GM12875 (cell line): ENCODE measurements around the gene CFAP54.

ENCODE experiments used
- H3K4me3 ChIP-seq: one replicate; pipeline ENCODE4 v1.5.1; 2011; ENCODE audit warnings: low read depth, low read length, control low read depth
- CTCF ChIP-seq: IDR thresholded peaks from 2 replicates; pipeline ENCODE4 v1.5.1; 2011; ENCODE audit warnings: low read depth, mild to moderate bottlenecking, control low read depth, inconsistent platforms, low read length, moderate library complexity, borderline replicate concordance; ENCODE audit not compliant: insufficient read depth

The CFAP54 gene

GRCh38 chr12:96623155-96623554 lies 133.8 kb downstream of the CFAP54 start:
- TF ChIP-seq CTCF, result no peak
- H3K4me3 ChIP-seq, result no peak overlapping the region

- no peak overlapping the region for H3K4me3 ChIP-seq
- TF ChIP-seq CTCF, result no peak
Measured at GRCh38 chr12:96623656-96624217, 134.4 kb downstream of the CFAP54 start.

- no peak overlapping the region for H3K4me3 ChIP-seq
- no peak for TF ChIP-seq CTCF
Measured at GRCh38 chr12:96635844-96636243, 146.5 kb downstream of the CFAP54 start.

GRCh38 chr12:96636895-96637294 lies 147.5 kb downstream of the CFAP54 start:
- TF ChIP-seq CTCF, result no peak
- no peak overlapping the region for H3K4me3 ChIP-seq

- H3K4me3 ChIP-seq, result no peak overlapping the region
- TF ChIP-seq CTCF, result no peak
Measured at GRCh38 chr12:96648923-96649322, 159.5 kb downstream of the CFAP54 start.

- no peak for TF ChIP-seq CTCF
- H3K4me3 ChIP-seq, result no peak overlapping the region
Measured at GRCh38 chr12:96652870-96653269, 163.5 kb downstream of the CFAP54 start.

GRCh38 chr12:96658075-96658474 lies 168.7 kb downstream of the CFAP54 start:
- H3K4me3 ChIP-seq, result no peak overlapping the region
- TF ChIP-seq CTCF, result no peak
